Islet of Langerhans (tissue), 1 donor: Measurements from ENCODE around the gene DNM1L.

ENCODE experiments used
- FAIRE-seq: peaks from one replicate; lab custom pipeline; 2011; peaks lifted over from hg19 to GRCh38; lab: Jason Lieb, UNC

DNM1L gene

GRCh38 chr12:32756476-32757066, 77.5 kb downstream of the DNM1L start:
- FAIRE-seq: no peak

- no peak for FAIRE-seq
These were observed 78.1 kb downstream of the DNM1L start for GRCh38 chr12:32757157-32757556.

GRCh38 chr12:32761716-32762115, 82.6 kb downstream of the DNM1L start:
- FAIRE-seq: no peak

GRCh38 chr12:32765906-32766305, 86.8 kb downstream of the DNM1L start:
- FAIRE-seq: no peak

GRCh38 chr12:32768518-32768917, 89.4 kb downstream of the DNM1L start:
- no peak for FAIRE-seq

GRCh38 chr12:32770141-32770540, 91.0 kb downstream of the DNM1L start:
- FAIRE-seq: no peak

- no peak for FAIRE-seq
These were observed 94.6 kb downstream of the DNM1L start for GRCh38 chr12:32773691-32774090.

GRCh38 chr12:32776258-32776657, 97.2 kb downstream of the DNM1L start:
- no peak for FAIRE-seq

GRCh38 chr12:32777159-32777558, 98.1 kb downstream of the DNM1L start:
- FAIRE-seq: no peak

- FAIRE-seq: no peak
These were observed 98.6 kb downstream of the DNM1L start for GRCh38 chr12:32777691-32778175.

- FAIRE-seq: no peak
These were observed 101.0 kb downstream of the DNM1L start for GRCh38 chr12:32780071-32780470.

GRCh38 chr12:32783029-32783428, 103.9 kb downstream of the DNM1L start:
- FAIRE-seq: no peak

GRCh38 chr12:32785557-32785956, 106.5 kb downstream of the DNM1L start:
- no peak for FAIRE-seq

- FAIRE-seq: no peak
These were observed 109.3 kb downstream of the DNM1L start for GRCh38 chr12:32788405-32788804.

- no peak for FAIRE-seq
These were observed 110.3 kb downstream of the DNM1L start for GRCh38 chr12:32789446-32789845.

GRCh38 chr12:32789916-32790315, 110.8 kb downstream of the DNM1L start:
- FAIRE-seq: no peak

GRCh38 chr12:32794281-32794680, 115.2 kb downstream of the DNM1L start:
- FAIRE-seq: no peak
